GM23338 (cell line): ENCODE data around the gene TMEM223. TPM values are rescaled to one million over a fixed set of nuclear protein-coding genes. Genes with fewer than 3 reads are reported as not detected.

Source experiments
- ATAC-seq: fragments of 200-7000 bp; cut with Tn5 transposase; 3 replicates; pipeline ENCODE4 v1.9.1; 2020
- DNase-seq: peaks from one replicate; pipeline ENCODE4 v3.0.0-alpha.2; 2015; ENCODE audit warnings: low spot score
- H2AFZ ChIP-seq: fragments of 200-600 bp; sonication (generic); 2 replicates; pipeline ENCODE4 v1.8.0; 2016; ENCODE audit warnings: antibody characterized with exemption, mild to moderate bottlenecking, moderate library complexity
- H3F3A ChIP-seq: fragments of 200-600 bp; sonication (generic); replicated peaks from 2 replicates; pipeline ENCODE4 v1.8.0; 2017; ENCODE audit warnings: antibody characterized with exemption, mixed run types, low read depth
- H3K27ac ChIP-seq: fragments of 200-600 bp; sonication (generic); 2 replicates; pipeline ENCODE4 v1.6.1; 2016; ENCODE audit warnings: low read depth
- H3K27me3 ChIP-seq: fragments of 200-600 bp; sonication (generic); 2 replicates; pipeline ENCODE4 v1.8.0; 2016; ENCODE audit warnings: mild to moderate bottlenecking, mixed run types, moderate library complexity; ENCODE audit not compliant: insufficient read depth
- H3K36me3 ChIP-seq: fragments of 200-600 bp; sonication (generic); 2 replicates; pipeline ENCODE4 v1.8.0; 2016; ENCODE audit warnings: mild to moderate bottlenecking; ENCODE audit not compliant: insufficient read depth
- H3K4me1 ChIP-seq: fragments of 200-600 bp; sonication (generic); 2 replicates; pipeline ENCODE4 v1.8.0; 2016; ENCODE audit warnings: mild to moderate bottlenecking, moderate library complexity; ENCODE audit not compliant: insufficient read depth
- H3K4me2 ChIP-seq: fragments of 200-600 bp; sonication (generic); 2 replicates; pipeline ENCODE4 v1.7.1; 2017; ENCODE audit warnings: mixed run types
- H3K4me3 ChIP-seq: fragments of 200-600 bp; sonication (generic); 2 replicates; pipeline ENCODE4 v1.6.1; 2016; ENCODE audit warnings: mixed run types
- H3K79me2 ChIP-seq: fragments of 200-600 bp; sonication (generic); replicated peaks from 2 replicates; pipeline ENCODE4 v1.8.0; 2017; ENCODE audit warnings: mild to moderate bottlenecking; ENCODE audit not compliant: insufficient read depth
- H3K9me2 ChIP-seq: fragments of 200-600 bp; sonication (generic); 2 replicates; pipeline ENCODE4 v1.8.0; 2017; ENCODE audit not compliant: insufficient read depth
- H4K20me1 ChIP-seq: fragments of 200-600 bp; sonication (generic); replicated peaks from 2 replicates; pipeline ENCODE4 v1.8.0; 2017; ENCODE audit warnings: mild to moderate bottlenecking; ENCODE audit not compliant: insufficient read depth
- H3K27ac Mint-ChIP-seq: 2 replicates; pipeline ENCODE4 v1.8.0; 2020; ENCODE audit warnings: inconsistent platforms, mild to moderate bottlenecking, moderate library complexity, mixed read lengths
- H3K27me3 Mint-ChIP-seq: 3 replicates; pipeline ENCODE4 v1.8.0; 2022; ENCODE audit warnings: low read depth, mild to moderate bottlenecking, moderate library complexity, mixed read lengths, inconsistent platforms; ENCODE audit not compliant: insufficient read depth, poor library complexity
- H3K36me3 Mint-ChIP-seq: 3 replicates; pipeline ENCODE4 v1.8.0; 2021; ENCODE audit warnings: low read depth, mild to moderate bottlenecking, inconsistent platforms, moderate library complexity, mixed read lengths
- H3K4me1 Mint-ChIP-seq: 3 replicates; pipeline ENCODE4 v1.8.0; 2020; ENCODE audit warnings: mild to moderate bottlenecking, inconsistent platforms, mixed read lengths
- H3K4me3 Mint-ChIP-seq: 3 replicates; pipeline ENCODE4 v1.8.0; 2021; ENCODE audit warnings: moderate library complexity, mild to moderate bottlenecking, inconsistent platforms, mixed read lengths
- H3K9me3 Mint-ChIP-seq: 3 replicates; pipeline ENCODE4 v1.8.0; 2020; ENCODE audit warnings: moderate library complexity, mild to moderate bottlenecking, inconsistent platforms, mixed read lengths
- CREB1 ChIP-seq: fragments of 250-450 bp; sonication (Bioruptor Pico); IDR thresholded peaks from 2 replicates; pipeline ENCODE4 v1.5.0; 2020; ENCODE audit warnings: low read depth, mild to moderate bottlenecking, moderate library complexity
- CTCF ChIP-seq, 2 experiments: fragments of 200-600 bp in 1 of 2; sonication (generic) in 1 of 2; conservative IDR thresholded peaks; 2 replicates each; pipeline versions ENCODE4 v1.5.1 to v1.6.1; 2016 to 2017; ENCODE audit warnings: antibody characterized with exemption in 2 of 2, low read depth in 2 of 2, mild to moderate bottlenecking in 2 of 2, moderate library complexity in 1 of 2
- ETS1 ChIP-seq: IDR thresholded peaks from 2 replicates; pipeline ENCODE4 v1.6.1; 2016; ENCODE audit warnings: antibody characterized with exemption
- EZH2 ChIP-seq: fragments of 200-600 bp; sonication (generic); IDR thresholded peaks from one replicate; pipeline ENCODE4 v1.8.0; 2017; ENCODE audit warnings: antibody characterized with exemption, mild to moderate bottlenecking, low read depth; ENCODE audit not compliant: unreplicated experiment
- EZH2phosphoT487 ChIP-seq: fragments of 200-600 bp; sonication (generic); IDR thresholded peaks from one replicate; pipeline ENCODE4 v1.8.1; 2018; ENCODE audit warnings: antibody characterized with exemption; ENCODE audit not compliant: unreplicated experiment
- JUNB ChIP-seq: IDR thresholded peaks from one replicate; pipeline ENCODE4 v1.6.1; 2016; ENCODE audit warnings: antibody characterized with exemption; ENCODE audit not compliant: unreplicated experiment
- NANOG ChIP-seq: IDR thresholded peaks from 2 replicates; pipeline ENCODE4 v1.6.1; 2016; ENCODE audit warnings: antibody characterized with exemption, borderline replicate concordance
- POLR2AphosphoS5 ChIP-seq: IDR thresholded peaks from 2 replicates; pipeline ENCODE4 v1.6.1; 2016; ENCODE audit warnings: antibody characterized with exemption, low read depth
- STAT1 ChIP-seq: IDR thresholded peaks from one replicate; pipeline ENCODE4 v1.6.1; 2016; ENCODE audit warnings: antibody characterized with exemption; ENCODE audit not compliant: unreplicated experiment
- ZNF114 ChIP-seq: fragments of 250-450 bp; sonication (Bioruptor Pico); IDR thresholded peaks from 2 replicates; pipeline ENCODE4 v1.5.0; 2020; ENCODE audit warnings: mild to moderate bottlenecking, moderate library complexity
- polyA plus RNA-seq: library from polyadenylated mRNA; unstranded; fragments of >200 nt; fragmentation: Nextera tagmentation; extraction: Ambion mirVana; gene quantifications from 2 replicates; pipeline ENCODE4 v1.2.1, GENCODE V29; 2016
- total RNA-seq: library from RNA; depleted of rRNA; stranded (reverse); fragments of >200 nt; shearing (Covaris generic); gene quantifications from 2 replicates; pipeline ENCODE4 v1.2.3, GENCODE V29; 2014
- TF ChIP-seq, protein P1 (sequence below): IDR thresholded peaks from one replicate; pipeline ENCODE4 v1.6.1; 2018; ENCODE audit warnings: antibody characterized with exemption; ENCODE audit not compliant: unreplicated experiment

TMEM223 gene
- total and polyA plus RNA-seq, 2 experiments from 2014 or later, result 46.1 to 59.6 TPM

DNA sequence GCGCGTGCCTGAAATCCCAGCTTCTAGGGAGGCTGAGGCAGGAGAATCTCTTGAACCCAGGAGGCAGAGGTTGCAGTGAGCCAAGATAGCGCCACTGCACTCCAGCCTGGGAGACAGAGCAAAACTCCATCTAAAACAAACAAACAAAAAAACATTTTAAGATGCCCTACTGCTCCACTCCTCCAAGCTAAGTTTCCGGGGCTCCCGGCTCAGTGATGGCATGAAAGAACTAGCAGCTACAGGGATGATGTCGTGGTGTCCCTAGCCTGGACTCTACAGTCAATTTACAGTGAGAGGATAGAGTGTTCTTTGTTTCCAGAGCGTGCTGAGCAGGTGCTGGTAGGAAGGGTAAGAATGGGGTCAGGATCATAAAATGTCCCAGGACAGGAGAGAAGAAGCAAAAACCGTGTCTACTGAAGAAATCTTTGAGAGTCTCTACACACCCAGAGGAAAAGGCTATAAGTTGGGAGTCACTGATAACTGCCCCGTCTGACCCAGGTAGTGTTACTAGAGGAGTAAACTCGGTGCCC is 36.7 kb downstream of the TMEM223 start:
- no peaks in the 10 kb centered on the region for H3K27me3 ChIP-seq

DNA sequence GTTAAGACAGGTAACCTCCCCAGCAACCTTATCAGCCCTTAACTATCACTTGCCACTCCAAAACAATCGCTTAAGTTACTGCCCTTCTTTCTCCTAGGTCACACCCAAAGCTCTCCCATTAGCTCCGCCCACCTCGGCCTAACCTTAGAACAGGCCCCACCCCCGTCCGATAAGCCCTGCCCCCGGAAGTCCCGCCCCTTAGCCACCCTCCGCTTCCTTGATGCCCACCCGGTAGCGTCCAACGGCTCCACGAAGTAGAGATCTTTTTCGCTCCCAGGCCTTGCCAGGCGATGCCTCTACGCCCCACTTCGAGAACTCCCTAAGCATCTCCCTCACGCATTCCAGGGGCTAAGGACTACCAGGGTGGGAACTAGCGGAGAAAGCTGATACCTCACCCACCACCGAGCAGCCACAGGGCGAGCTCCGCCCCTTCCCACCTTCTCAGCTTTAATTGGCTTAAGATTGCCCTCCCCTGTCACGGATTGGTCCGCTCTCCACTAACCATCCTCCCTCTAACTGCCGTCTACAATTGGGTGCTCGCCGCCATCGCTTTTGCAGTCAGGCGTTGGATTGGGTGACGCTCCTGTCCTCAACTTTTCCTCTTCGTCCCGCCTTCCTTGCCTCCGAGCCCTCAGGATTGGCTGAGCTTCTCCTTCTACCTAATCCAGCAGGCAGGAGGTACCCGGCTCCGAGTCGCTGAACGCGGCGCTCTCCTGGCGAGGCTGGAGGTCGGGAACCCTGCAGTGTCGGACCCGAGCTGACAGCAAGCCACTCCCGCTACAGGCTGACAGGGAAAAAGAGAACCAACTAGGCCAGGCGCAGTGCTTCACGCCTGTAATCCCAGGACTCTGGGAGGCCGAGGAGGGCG is 37.8 kb downstream of the TMEM223 start, which contains the start of gene ZBTB3:
Gene ZBTB3 (minus strand): TSS at position 425 of the 868 bp plus-strand sequence. CDS start 496 bp downstream, outside the sequence.
- DNase-seq (peak; percentile 100), ATAC-seq (peak; percentile 91)
- H3K4me2 ChIP-seq, result peak within 1 kb of the TSS; percentile 71
- H3K79me2 ChIP-seq, result peaks cover 75% of the 10 kb centered on the region
- peak within 1 kb of the TSS; percentile 98 for H3K4me3 Mint-ChIP-seq
- peak within 1 kb of the TSS; percentile 86 for H3K27ac ChIP-seq
- peaks cover 25% of the 10 kb centered on the region for H3K4me1 Mint-ChIP-seq
- H3K27me3 ChIP-seq, result no peaks in the 10 kb centered on the region
- peaks cover 39% of the 10 kb centered on the region for H4K20me1 ChIP-seq
- H3K36me3 ChIP-seq, result peaks cover 40% of the 10 kb centered on the region
- H3K27ac Mint-ChIP-seq, result peak within 1 kb of the TSS; percentile 97
- H3K4me1 ChIP-seq, result peaks cover 30% of the 10 kb centered on the region
- H3K36me3 Mint-ChIP-seq, result peaks cover 68% of the 10 kb centered on the region
- peaks cover 2% of the 10 kb centered on the region; the same call in 1 of the 3 replicates for H3K9me3 Mint-ChIP-seq
- peaks cover 19% of the 10 kb centered on the region for H3K27me3 Mint-ChIP-seq
- H3K4me3 ChIP-seq, result peak within 1 kb of the TSS; percentile 69
- no peaks in the 10 kb centered on the region for H3K9me2 ChIP-seq
- peaks cover 42% of the 10 kb centered on the region for H3F3A ChIP-seq
- H2AFZ ChIP-seq, result no peak within 1 kb of the TSS
- no peak for TF ChIP-seq EZH2phosphoT487
- TF ChIP-seq CTCF (conservative IDR thresholded peaks at IDR 0.05; ENCODE audit: low read depth in 2 of 2), result no peak
- peak; percentile 46; the same call in 1 of the 2 replicates for TF ChIP-seq CREB1
- peak; percentile 93 for TF ChIP-seq POLR2AphosphoS5
- TF ChIP-seq NANOG, result no peak
- TF ChIP-seq EZH2, result no peak
- no peak for TF ChIP-seq ZNF114 (CRISPR knock-in tag)
- TF ChIP-seq ETS1, result peak; percentile 52

More for the DNA sequence above, 36.7 kb downstream of the TMEM223 start:
- peaks cover 63% of the 10 kb centered on the region for H3K79me2 ChIP-seq
- no peak for DNase-seq
- H3K36me3 ChIP-seq, result peaks cover 33% of the 10 kb centered on the region
- TF ChIP-seq EZH2 (no peak), JUNB (no peak), ETS1 (no peak), ZNF114 (CRISPR knock-in tag) (no peak), NANOG (no peak), STAT1 (no peak)
- TF ChIP-seq, protein P1, sequence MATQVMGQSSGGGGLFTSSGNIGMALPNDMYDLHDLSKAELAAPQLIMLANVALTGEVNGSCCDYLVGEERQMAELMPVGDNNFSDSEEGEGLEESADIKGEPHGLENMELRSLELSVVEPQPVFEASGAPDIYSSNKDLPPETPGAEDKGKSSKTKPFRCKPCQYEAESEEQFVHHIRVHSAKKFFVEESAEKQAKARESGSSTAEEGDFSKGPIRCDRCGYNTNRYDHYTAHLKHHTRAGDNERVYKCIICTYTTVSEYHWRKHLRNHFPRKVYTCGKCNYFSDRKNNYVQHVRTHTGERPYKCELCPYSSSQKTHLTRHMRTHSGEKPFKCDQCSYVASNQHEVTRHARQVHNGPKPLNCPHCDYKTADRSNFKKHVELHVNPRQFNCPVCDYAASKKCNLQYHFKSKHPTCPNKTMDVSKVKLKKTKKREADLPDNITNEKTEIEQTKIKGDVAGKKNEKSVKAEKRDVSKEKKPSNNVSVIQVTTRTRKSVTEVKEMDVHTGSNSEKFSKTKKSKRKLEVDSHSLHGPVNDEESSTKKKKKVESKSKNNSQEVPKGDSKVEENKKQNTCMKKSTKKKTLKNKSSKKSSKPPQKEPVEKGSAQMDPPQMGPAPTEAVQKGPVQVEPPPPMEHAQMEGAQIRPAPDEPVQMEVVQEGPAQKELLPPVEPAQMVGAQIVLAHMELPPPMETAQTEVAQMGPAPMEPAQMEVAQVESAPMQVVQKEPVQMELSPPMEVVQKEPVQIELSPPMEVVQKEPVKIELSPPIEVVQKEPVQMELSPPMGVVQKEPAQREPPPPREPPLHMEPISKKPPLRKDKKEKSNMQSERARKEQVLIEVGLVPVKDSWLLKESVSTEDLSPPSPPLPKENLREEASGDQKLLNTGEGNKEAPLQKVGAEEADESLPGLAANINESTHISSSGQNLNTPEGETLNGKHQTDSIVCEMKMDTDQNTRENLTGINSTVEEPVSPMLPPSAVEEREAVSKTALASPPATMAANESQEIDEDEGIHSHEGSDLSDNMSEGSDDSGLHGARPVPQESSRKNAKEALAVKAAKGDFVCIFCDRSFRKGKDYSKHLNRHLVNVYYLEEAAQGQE, result no peak
- H3K4me2 ChIP-seq, result peak overlapping the region; percentile 49
- Mint-ChIP-seq H3K36me3 (peaks cover 57% of the 10 kb centered on the region), H3K4me3 (peak overlapping the region; percentile 98), H3K4me1 (peaks cover 26% of the 10 kb centered on the region), H3K27me3 (peaks cover 15% of the 10 kb centered on the region), H3K9me3 (peaks cover 2% of the 10 kb centered on the region; the same call in 1 of the 3 replicates), H3K27ac (peak overlapping the region; percentile 31; the same call in 1 of the 2 replicates)
- H3K4me1 ChIP-seq, result peaks cover 36% of the 10 kb centered on the region
- peaks cover 29% of the 10 kb centered on the region for H4K20me1 ChIP-seq
- peaks cover 39% of the 10 kb centered on the region for H3F3A ChIP-seq
- H2AFZ ChIP-seq, result no peak overlapping the region
- peak overlapping the region; percentile 33 for H3K27ac ChIP-seq
- no peaks in the 10 kb centered on the region for H3K9me2 ChIP-seq
- peak overlapping the region; percentile 40 for H3K4me3 ChIP-seq
- ATAC-seq, result no peak
